H1 (cell line): Measurements from ENCODE around the gene MAN1C1. TPM values are rescaled to one million over a fixed set of nuclear protein-coding genes. Genes with fewer than 3 reads are reported as not detected.

ENCODE experiments used
- E2F6 ChIP-seq: IDR thresholded peaks from 2 replicates; pipeline ENCODE4 v1.6.1; 2012; ENCODE audit warnings: inconsistent platforms
- RFX5 ChIP-seq: IDR thresholded peaks from 2 replicates; pipeline ENCODE4 v1.6.1; 2011; ENCODE audit warnings: low read depth, low read length, improper control_type of control experiment, borderline replicate concordance
- SUZ12 ChIP-seq: fragments of 200-600 bp; sonication (generic); IDR thresholded peaks from 2 replicates; pipeline ENCODE4 v1.6.1; 2012; ENCODE audit warnings: mild to moderate bottlenecking, inconsistent platforms, low read length, moderate library complexity, mixed read lengths
- polyA plus RNA-seq, 7 experiments: library from polyadenylated mRNA; depleted of rRNA in 3 of 7; stranded (reverse) in 5 of 7; unstranded in 2 of 7; fragments of >200 nt in 5 of 7; fragments of 200-250 nt in 2 of 7; gene quantifications; 1 replicate in 5 of 7; 2 replicates in 1 of 7; 4 replicates in 1 of 7; pipeline versions ENCODE4 v1.2.1 to v1.2.3, GENCODE V29; 2011 to 2013; ENCODE audit warnings: missing spikeins in 2 of 7, mixed read lengths in 2 of 7
- total RNA-seq: library from RNA; stranded (reverse); fragmentation: NEBNext Ultra II Directional; extraction: Animal tissue kit (Norgen Biotek cat#: 25700); gene quantifications from 2 replicates; pipeline ENCODE4 v1.2.1, GENCODE V29; 2021

Gene MAN1C1
- total and polyA plus RNA-seq, 2 of the 8 experiments (the other 6 are each of a cell fraction or from before 2014, with no cell fraction given): 7.8 to 15.2 TPM

- TF ChIP-seq E2F6: no peak
- TF ChIP-seq SUZ12: no peak
- TF ChIP-seq RFX5: no peak
Measured at GRCh38 chr1:25781130-25781433, 164.5 kb downstream of the MAN1C1 start (continued).
